GM19043 (cell line): ENCODE data around the gene LMO2.

Source experiments
- ATAC-seq: cut with Tn5 transposase; IDR thresholded peaks from one replicate; pipeline ENCODE4 v1.9.1; 2021; ENCODE audit warnings: low read depth; ENCODE audit not compliant: unreplicated experiment

The LMO2 gene

DNA sequence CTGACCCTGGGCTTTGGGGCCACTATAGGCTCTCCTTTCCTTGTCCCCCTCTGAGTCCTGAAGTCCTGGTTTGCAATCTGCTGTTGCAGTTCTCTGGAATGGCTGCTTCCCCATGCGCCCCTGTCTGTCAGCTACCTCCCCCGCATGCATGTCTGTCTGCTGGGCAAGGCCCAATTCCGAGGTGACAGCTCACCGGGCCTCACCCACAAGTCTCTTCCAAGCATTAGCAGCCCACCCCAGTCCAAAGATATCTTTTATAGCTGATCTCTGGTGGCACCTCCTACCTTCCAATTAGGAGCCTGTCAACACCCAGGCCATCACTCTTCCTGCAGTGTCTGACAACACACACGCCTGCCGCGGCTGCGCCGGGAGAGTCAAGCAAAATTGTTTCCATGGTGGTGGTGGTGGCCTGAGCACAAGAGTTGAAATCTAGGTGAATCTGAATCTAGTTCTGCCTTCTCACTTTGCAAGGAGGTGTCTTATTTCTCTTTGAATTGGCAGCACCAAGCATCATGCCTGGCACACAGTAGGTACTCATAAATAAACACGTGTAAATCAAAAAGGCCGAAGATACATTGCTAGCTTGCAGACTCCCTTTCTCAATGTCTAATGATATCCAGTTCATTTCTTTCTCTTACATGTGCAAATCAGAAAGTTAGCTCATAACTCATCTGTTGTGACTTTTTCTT lies 1.2 kb upstream of the LMO2 start:
- no peak for ATAC-seq

DNA sequence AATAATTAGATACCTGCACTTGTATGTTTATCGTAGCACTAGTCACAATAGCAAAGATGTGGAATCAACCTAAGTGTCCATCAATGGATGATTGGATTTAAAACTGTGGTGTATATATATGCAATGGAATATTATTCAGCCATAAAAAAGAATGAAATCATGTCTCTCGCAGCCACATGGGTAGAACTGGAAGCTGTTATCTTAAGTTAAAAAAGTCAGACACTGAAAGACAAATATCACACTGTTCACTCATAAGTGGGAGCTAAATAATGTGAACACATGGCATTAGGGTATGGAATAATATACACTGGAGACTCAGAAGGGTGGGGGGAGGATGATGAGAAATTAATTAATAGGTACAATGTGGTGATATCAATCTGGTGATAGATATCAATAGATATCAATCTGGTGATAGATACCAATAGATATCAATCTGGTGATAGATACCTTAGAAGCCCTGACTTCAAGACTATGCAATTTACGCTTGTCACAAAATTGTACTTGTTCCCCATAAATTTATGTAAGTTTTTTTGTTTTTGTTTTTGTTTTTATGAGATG lies 2.0 kb downstream of the LMO2 start:
- ATAC-seq: no peak

DNA sequence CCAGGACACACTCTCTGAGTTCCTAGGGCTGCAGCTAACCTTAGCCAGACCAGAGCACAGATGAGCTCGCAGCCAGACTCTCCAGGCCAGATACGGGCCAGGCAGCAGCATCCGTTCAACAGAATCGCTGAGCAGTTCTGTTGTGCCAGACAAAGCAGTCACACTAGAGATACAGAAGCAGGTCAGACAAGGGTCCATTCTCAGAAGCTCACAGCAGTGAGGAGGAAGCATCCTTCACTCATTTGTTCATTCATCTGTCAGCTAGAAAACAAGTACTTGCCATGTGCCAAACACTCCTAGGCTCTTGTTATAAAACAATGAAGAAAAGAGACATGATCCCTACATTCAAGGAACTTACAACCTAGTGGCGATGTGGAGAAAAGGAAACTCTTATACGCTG lies 2.6 kb downstream of the LMO2 start:
- ATAC-seq: no peak

DNA sequence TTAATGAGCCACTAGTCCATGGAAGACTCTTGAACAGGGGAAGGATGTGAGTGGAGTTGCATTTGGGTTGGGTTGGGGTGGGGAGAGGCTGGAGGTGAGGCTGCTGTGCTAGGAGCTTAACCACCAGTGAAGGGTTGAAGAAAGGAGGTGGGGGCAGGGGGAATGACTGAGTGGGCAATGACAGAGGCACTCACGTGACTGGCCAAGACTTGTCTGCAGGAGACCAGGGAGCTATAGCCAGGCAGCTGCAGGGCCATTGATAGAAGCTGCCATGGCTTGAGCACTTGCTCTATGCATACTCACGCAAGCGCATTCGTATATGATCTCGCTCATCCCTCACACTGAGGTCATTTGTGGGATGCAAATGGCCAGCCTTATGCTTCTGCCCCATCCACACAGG lies 4.0 kb downstream of the LMO2 start:
- ATAC-seq: no peak

DNA sequence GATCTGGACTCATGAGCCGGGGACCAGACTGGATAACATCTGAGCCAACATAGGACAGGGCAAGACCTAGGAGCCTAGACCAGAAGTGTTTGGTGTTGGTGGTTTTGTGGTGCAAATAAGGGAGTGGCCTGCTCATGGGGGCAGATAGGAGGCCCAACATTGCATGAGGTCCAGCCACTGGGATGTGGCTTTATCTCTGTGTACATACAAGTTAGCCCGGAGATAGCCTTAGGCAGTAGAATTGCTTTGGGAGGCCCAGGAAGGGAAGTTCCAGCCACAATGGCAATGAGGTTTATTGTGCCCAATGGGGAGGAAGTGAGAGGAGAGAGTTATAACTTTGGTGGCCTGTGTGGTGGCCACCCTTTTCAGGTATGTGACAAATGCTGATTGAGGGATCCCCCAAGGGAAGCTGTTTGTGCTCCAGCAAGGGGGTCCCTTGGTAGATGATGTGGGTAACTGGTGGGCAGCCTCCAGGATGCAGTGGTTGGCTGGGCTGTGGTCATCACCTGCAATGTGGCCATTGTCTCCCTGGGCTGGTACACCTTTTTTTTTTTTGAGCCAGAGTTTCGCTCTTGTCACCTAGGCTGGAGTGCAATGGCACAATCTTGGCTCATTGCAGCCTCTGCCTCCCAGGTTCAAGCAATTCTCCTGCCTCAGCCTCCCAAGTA lies 6.4 kb downstream of the LMO2 start:
- no peak for ATAC-seq

DNA sequence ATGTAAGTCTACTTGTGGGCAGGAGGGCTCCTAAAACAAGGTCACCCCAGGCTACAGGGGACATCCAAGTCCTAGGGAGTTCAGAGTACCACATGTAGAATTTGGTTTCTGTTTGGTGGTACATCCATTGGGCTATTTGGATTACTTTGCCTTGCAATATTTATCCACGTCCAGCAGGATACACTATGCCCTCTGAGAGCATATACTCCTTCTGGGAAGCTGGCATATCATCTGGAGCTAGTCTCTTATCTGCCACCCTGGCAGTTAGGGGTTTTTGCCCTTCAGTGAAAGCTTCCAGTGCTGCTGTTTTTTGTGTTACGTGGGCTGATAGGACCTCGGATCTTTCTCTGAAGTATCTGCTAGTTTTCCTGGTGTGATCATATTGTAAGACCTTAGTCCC lies 7.3 kb downstream of the LMO2 start:
- ATAC-seq: no peak

DNA sequence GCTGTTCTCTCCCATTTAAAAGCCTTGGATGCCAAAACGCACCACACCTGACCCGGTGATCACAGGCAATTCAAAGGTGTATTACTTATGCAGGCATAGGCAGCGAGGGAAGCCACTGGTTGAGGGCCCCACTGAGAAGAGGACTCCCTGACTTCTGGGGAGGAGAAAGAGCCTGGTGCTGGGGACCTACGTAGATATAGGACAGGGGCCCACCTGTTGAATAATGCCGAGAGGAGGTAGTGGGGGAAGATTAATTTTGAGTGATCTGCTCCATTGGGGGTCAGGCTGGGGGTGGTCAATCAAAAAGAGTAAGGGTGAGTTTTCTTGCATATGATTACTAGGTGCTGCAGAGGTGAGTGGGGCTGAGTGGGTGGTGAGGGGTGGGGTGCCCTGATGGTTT lies 7.8 kb downstream of the LMO2 start:
- no peak for ATAC-seq

DNA sequence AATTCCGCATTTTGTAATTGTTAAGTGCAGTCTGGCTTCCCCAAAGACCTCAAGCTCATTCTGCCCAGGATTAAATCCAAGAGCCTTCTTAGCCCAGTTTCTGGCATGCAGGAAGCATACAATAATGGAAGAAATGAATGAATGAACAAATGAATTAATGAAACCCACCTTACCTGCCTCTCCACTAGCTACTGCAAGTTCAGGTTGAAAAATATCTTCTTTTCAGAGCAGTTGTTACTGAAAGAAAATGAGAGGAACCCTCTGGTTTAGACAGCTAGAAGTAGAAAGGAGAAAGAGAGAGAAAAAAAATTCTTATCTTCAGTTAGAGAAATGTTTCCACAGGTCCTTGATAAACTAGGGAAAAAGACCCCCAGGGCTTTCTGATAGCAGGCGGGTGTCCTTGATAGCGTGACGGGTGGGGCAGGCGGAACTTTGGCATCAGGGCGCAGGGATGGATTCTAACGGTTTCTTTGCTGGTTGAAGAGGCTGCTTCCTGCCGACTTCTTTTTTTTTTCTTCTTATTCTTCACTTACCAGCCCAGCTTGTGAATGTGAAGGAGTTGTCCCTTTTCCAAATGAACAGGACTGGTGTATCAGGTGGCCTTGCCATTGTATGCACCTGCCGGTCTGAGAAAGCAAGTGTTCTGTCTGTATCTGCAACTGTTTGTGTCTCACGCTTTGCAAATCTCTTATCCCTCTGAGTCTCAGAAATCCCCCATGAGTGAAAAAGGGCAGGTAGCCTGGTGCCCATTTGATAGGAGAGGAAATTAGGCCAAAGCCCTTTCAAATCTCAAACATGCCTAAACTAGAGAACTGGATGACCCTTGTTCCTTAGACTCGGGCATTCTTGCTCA lies 10.0 kb downstream of the LMO2 start:
- no peak for ATAC-seq

DNA sequence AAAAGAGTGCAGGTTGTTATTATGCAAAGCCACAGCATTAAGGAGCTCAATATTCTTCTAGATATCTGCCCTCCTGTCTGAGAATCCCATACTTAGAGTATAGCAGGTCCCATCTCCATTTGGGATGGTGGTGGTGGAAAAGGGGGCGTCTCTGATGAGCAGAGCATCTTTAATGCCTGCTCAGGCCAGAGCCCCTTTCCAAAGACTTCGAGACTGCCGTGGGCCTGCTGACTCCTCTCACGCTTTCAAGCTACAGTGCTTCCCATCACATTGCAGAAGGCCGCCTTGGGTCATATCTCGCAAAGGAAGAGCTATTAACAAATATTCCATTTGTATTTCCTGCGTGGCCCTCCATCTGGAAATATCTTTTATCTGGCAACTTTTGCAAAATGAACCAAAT lies 10.9 kb downstream of the LMO2 start:
- ATAC-seq: no peak

DNA sequence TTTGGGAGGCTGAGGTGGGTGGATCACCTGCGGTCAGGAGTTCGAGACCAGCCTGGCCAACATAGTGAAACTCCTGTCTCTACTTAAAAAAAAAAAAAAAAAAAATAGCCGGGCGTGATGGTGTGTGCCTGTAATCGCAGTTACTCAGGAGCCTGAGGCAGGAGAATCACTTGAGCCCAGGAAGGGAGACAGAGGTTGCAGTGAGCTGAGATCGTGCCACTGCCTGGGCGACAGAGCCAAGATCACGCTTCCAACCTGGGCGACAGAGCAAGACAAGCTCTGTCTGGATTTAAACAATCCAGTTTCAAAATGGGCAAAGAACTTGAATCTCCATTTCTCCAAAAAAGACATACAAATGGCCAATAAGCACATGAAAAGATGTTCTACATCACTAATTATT lies 12.5 kb downstream of the LMO2 start:
- no peak for ATAC-seq

DNA sequence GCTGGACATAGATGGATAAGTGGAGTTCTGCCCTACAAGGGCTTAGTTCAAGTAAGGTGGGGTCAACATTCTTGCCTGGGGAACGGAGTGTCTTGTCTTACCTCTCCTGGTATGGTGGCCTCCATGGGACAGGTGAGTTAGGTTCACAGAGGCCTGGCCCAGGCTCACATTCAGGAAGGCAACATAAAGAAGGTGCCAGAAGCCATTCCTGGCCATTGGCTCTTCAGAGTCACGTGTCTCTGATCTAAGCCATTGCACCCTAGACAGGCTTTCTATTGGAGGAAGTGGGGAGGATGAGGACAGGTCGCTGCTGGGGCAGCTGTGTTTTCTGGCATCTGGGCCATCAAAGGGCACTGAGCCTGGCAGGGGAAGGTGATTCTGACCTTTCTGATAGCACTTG lies 14.8 kb downstream of the LMO2 start:
- ATAC-seq: no peak

DNA sequence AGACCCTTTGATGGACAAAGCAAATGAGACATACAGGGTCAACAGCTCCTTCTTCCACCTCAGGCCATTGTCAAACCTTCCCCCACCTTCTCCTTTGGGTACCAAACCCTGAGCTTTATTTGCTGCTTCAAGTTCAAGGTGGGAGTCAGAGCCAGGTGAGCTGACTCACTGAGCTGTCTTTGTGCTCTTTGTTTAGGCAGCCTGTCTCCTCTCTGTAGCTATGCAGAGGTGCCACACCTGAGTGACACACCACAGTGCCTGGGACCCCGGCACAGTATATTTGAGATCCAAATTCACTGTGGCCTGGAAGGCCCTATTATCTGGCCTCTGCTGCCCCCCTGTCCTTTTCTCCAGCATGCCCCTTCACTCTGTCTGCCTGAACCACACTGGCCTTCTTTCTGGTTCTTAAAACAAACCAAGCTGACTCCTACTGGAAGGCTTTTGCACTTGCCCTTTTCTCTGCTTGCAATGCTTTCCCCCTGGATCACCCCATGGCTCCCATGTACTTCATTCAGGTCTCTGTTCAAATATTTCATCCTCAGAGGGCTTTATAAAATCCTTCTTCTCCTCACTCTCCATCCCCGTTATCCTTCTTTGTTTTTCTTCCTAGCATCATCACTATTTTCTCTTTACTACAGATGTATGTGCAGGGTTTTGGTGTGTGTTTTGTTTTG lies 16.1 kb downstream of the LMO2 start:
- ATAC-seq: no peak

DNA sequence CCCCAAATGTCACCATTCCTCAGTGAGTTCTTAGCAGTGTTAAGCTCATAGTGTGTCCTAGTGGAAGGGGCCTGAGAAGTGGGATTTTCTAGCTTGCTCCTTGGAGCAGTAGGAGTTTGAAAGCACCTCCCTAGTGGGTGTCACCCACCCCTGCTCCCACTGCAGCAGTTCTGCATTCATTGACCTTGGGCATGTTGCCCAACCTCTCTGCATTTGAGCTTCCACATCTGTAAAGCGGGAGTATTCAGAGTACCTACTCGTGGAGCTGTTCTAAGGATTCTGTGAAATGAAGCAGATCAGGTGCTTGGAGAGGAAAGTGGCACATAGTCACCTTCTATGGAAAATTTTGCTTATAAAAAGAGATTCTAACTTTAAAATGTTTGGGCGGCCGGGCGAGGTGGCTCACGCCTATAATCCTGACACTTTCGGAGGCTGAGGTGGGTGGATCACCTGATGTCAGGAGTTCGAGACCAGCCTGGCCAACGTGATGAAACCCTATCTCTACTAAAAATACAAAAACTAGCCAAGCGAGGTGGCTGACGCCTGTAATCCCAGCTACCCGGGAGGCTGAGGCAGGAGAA lies 16.9 kb downstream of the LMO2 start:
- no peak for ATAC-seq

DNA sequence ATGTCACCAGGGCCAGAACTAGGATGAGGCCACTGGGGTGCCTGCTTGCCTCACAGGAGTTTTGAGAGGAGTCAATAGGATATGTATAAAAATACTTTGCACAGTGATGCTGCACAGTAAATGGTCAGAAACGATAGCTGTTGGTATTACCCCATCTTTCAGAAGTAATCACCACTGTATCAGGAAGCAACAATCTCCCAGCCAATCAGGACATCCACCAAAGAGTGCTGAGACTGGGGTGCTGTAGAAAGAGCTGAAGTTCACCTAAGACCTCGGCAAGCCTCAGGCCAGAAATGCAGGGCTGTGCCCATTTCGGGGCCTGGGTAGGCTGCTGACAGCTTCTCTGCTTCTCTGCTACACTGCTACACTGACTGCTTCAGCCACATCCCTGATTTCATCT lies 17.4 kb downstream of the LMO2 start:
- no peak for ATAC-seq

DNA sequence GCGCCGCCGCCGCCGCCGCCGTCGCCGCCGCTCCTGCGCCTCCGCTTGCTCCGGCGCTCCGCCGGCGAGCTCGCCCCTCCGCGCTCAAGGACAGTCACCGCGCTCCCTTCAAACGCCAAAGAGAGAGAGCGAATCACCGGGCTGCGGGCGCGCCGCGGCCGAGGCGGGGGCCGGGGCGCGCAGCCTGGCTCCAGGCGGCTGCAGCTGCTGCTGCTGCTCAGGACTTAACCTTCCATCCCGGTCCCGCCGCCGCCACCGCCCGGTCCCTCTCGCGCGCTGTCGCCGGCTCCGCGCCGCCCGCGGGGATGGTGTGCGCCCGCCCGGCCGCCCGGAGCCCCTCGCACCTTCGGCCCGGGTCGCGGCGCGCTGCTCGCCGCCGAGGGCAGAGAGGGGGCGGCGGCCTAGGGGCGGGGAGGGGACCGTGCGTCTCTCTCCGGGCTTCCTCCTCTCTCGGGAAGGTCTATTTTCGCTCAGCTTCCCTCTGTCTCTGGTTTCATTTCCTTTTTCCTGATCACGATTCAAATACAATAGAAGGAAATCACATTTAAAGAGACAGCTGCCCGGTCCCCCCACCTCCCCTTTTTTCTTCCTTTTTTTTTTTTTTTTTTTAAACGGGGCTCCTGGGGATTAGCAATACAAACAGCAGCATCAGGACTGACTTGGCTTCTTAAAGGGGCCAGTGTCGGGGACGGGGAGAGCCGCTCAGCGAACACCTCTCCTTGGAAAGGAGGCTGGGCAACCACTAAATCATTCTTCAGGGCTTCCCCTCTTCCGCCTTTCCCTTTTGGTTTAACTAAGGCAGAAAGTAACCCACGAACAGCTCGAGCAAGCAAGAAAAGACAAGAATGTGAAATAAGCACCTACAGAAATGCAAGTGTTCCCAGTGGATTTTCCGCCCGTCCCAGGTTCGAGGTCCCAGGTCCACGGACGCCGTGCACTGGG lies 22.1 kb downstream of the LMO2 start:
- ATAC-seq: no peak

DNA sequence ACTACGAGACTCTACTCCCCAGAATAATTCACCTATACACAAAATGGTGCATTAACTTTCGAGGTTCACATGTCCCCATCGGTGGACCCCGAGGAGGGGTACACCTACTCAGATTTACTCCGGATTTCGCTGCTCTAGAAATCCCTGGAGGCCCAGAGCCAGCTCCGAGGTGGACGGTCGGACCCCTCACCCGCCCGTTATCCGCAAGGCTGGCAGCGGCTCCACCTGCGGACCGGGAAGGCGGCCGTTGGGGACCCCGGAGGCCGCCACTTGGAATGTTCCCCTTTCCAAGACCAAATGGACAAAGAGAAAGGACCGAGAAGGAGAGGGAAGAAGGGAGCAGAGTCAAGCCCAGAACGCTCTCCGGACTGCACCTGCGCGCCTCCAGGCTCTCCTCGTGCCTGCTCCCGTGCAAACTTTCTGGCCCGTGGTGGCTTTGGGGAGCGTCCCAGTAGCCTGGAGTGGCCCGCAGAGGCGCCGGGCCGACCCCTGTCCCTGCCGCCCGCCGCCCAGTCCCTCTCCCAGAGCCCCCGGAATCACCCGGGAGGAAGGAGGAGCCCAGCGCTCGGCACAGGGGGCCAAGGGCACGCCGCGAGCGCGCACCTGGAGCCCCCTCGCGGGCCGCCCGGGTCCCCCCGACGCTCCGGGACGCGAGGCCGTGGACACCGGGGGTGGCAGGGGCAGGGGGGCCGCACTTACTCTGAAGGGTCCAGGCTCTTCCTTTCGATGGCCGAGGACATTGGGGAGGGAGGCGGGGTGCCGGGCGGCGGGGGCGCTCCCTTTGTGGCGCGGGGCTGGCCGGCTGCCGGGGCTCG lies 23.0 kb downstream of the LMO2 start:
- ATAC-seq: no peak

DNA sequence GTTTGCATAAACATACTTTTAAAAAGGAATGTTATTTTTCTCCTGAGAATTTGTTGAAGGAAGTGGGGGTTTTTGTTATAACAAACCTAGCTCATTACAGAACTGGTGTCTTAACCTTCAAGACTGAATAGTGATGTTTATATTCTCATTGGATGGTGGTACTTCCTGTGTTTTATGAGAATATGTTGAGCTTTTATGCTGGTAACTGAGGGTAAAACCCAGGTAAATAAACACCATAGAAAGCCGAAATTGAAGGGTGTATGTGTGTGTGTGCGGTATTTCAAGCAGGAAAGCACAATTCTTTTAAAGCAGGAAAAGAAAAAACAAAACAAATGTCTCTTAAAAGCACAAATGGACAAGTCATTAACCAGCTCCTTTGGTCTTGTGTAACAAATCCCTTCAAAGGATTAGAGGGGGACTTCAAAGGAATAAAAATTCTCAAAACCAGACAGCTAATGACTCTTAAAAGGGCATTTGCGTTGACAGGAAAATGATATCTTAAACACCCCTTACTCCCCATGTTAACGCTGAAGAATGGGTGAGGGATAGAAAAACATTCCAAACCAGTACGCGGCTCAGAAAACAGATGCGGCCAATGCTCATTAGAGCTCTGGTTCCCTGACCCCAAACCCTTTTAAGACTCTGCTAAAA lies 23.8 kb downstream of the LMO2 start:
- ATAC-seq: no peak

DNA sequence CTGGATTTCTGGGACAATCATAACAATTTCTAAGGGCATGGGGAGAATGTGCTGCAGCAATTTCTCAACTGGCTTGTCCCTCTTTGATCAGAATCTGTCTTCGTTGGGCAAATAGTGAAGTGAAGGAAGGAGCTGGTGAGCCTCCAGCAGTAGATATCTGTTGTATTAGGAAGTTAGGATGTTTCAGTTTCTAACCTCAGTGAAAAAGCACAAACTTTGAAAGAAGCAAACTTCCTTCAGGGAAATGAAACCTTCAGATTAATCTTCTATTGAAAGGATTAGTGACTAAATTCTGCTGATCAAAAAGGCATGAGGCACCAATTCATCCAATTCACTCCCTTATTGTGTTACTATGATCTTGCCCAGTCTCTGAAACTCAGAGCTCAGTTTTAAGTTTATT lies 24.3 kb downstream of the LMO2 start:
- no peak for ATAC-seq
